HG03196 (cell line): ENCODE data around the gene PRAMEF17.
"Not testable (repeated sequence)": the region's sequence is repeated elsewhere in the genome, so short reads cannot be mapped to it uniquely, and the experiment has no call there.

Experiments used
- ATAC-seq: cut with Tn5 transposase; IDR thresholded peaks from one replicate; pipeline ENCODE4 v1.9.1; 2021; ENCODE audit not compliant: unreplicated experiment

PRAMEF17 gene, protein sequence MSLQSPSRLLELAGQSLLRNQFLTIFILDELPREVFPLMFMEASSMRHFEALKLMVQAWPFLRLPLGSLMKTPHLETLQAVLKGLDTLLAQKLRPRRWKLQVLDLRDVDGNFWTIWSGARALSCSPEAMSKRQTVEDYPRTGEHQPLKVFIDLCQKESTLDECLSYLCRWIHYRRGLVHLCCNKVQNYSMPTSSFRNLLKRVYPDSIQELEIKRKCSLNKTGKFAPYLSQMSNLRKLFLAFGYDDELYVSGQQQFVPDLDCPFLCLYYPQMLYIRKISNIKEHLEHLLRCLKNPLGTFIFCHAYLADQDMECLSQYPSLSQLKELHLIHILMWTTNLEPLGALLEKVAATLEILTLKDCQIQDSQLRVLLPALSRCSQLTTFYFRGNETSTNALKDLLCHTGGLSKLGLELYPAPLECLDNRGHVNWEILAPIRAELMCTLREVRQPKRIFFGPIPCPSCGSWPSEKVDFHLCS

DNA sequence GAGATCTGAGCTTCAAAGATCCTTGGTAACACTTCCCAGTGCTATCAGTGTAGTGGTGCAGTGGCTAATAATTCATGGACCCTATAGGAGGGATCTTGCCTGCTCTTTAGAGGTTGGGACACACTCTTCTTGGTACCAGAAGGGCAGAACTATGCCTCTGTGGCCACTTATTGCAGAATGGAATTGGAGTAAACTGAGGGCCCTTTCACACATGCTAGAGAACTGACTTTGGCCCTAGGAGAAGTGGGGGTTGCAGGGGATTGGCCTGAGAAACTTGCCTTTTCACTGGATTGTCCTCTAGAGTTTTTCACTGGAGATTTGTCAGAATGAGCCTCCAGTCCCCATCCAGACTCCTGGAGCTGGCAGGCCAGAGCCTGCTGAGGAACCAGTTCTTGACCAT is at the start of gene PRAMEF17:
TSS of gene PRAMEF17 (plus strand) at position 301 of the 400 bp plus-strand sequence. CDS start at position 327, 26 bp downstream.
- ATAC-seq = not testable (repeated sequence)

DNA sequence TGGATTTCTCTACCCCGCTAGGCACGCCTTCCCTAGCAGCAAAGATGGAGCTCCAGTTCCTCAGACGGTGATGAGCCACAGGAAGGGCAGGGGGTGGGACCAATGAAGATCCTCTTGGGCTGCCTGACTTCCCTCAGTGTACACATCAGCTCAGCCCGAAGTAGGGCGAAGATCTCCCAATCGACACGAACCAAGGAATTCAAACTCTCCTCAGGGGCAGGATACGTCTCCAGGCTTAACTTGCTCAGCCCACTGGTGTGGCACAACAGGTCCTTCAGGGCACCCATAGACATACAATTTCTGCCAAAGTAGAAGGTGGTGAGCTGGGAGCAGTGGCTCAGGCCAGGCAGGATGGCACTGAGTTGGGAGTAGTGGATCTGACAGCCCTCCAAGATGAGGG is 46.9 kb upstream of the PRAMEF17 start:
- not testable (repeated sequence) for ATAC-seq

DNA sequence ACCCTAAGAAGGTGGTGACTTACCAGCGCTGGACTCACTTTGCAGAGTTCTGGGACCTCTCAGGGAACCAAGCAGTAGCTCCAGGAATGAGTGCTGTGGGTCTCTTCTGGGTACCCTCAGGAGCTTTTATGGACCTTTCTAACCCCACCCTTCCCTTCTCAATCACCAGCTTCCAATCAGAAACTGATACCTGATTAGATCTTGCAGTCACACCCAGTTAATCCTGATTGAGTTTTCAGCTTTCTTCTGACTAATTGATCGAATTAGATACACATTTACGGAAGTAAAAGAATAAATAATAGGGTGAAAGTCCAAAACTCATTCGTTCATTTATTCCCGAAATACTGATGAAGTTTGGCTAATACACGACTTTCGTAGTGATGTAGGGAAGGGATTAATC is 42.4 kb upstream of the PRAMEF17 start, which contains the start of gene PRAMEF14:
TSS of gene PRAMEF14 (minus strand) at position 101 of the 400 bp plus-strand sequence. CDS start 1,820 bp downstream, outside the sequence.
- ATAC-seq = not testable (repeated sequence)

DNA sequence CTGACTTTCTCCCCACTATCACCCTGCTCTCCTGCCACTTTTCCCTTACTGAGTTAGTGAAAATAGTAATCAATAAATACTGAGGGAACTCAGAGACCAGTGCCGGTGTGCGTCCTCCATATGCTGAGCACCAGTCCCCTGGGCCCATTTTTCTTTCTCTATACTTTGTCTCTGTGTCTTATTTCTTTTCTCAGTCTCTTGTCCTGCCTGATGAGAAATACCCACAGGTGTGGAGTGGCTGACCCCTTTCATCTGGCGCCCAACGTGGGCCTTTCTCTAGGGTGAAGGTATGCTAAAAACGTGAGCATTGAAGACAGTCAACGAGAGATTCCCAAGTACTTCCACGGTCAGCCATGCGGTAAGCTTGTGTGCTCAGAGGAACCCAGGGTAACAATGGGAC is 36.0 kb upstream of the PRAMEF17 start:
- not testable (repeated sequence) for ATAC-seq

DNA sequence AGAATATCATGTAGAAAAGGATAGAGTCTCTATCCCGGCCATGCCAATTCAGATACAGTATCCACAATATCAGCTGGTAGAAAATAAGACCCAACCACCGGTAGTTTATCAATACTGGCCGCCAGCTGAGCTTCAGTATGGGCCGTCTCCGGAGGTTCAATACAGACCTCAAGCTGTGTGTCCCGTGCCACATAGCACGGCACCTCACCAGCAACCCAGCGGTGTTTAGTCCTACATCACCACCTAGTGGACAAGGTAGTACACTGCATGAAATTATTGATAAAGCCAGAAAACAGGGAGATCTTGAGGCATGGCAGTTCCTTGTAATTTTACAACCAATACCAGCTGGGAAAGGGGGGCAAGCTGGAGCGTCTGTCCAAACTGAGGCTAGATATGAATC is 35.0 kb upstream of the PRAMEF17 start:
- not testable (repeated sequence) for ATAC-seq

DNA sequence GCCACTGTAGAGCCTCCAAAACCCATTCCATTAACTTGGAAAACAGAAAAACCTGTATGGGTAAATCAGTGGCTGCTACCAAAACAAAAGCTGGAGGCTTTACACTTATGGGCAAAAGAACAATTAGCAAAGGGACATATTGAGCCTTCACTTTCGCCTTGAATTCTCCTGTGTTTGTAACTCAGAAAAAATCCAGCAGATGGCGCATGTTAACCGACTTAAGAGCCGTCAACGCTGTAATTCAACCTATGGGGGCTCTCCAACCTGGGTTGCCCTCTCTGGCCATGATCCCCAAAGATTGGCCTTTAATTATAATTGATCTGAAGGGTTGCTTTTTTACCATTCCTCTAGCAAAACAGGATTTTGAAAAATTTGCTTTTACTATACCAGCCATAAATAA is 32.7 kb upstream of the PRAMEF17 start:
- ATAC-seq = not testable (repeated sequence)

DNA sequence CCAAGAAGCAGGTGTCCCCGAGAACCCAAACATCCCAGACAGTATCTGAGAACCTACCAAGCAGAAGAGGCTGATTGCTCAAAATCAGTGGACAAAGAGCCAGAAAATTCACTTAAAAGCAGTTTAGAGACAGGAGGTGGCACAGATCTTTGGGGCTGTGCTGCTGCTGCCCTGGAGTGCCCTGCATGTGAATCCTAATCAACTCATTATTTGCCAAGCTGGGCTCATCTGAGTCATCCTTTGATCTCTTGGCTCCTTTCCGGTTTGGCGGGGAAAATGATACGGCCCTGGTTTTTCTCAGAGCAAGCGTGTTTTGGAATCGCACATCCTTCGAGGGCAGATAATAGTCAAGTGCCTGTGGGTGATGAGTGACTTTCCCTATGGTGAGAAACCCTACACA is 27.1 kb upstream of the PRAMEF17 start:
- not testable (repeated sequence) for ATAC-seq

DNA sequence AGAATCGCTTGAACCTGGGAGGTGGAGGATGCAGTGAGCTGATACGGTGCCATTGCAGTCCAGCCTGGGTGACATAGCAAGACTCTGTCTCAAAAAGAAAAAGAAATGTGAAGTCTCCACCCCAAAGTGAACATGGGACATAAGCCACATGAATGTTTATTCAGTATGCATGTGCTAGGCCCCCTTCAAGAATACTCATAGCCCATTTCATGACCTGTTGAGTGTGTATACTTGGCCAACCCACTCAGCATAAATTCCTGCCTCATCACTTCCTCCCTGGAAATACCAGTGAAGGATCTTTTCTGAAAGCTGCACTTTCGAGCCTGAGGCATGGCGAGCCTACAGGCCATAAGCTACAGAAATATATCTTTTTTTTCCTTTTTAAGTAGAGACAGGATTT is 24.5 kb upstream of the PRAMEF17 start:
- not testable (repeated sequence) for ATAC-seq

DNA sequence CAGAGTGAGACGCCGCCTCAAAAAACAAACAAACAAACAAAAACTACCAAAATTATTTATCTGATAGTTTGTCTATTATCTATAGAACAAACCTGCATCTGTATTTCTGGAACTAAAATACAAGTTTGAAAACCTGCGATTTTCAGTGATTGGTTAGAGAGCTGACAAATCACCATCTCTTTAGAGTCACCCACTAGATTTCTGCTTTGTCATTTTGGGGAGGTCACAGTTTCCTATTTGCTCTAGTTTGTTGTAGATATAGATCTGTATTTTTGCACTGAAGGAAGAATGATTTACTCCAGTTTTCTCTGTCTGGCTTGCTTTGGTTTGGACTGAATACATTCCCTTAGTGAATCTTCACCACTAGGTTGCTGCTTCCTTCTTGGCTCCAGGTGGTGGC is 22.9 kb upstream of the PRAMEF17 start:
- not testable (repeated sequence) for ATAC-seq

DNA sequence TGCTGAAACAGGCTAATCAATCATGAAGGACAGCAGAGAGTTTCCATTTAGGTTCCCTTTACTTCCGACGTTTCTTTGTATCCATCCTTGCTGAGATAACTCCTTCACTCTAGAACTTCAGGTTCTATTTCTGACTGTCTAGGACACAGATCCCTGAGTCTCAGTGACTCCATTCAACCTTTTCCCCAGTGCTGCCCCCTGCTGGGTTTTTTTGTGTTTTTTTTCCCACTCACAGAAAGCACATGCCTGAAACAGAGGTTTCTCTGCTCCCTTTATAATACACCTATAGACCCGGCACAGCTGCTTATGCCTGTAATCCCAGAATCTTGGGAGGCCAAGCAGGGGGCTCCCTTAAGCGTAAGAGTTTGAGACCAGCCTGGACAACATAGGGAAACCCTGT is 20.9 kb upstream of the PRAMEF17 start:
- not testable (repeated sequence) for ATAC-seq

DNA sequence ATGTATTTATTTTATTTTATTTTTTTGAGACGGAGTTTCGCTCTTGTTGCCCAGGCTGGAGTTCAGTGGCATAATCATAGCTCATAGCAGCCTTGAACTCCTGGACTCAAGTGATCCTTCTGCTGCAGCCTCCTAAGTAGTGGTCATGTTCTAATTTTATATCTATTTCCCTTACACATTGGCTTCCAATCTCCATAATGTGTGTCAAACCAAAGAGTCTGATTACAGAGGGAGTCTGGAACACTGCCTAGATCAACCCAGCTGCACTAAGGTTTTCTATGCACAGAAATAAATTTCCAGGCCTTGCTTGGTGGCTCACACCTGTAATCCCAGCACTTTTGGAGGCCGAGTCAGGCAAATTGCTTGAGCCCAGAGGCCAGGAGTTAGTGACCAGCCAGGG is 10.4 kb upstream of the PRAMEF17 start:
- ATAC-seq = not testable (repeated sequence)

DNA sequence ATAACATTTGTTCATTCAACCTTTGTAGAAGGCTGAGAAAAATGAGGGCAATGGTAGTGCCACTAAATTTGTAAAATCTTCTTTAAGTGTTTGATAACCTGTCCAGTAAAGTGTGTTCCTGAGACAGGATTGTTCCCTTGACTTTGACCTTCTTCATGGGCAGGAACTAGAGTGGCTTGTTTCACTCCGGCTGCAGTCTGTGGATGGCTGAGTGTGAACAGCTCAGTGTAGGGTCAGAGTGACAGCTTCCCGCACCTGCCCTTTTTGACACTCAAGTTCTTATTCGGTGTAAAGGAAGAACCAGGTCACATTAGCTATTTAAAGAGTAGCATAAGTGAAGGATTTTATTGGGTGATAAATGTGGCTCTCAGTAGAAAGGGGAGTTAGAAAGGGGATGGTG is 9.1 kb upstream of the PRAMEF17 start:
- not testable (repeated sequence) for ATAC-seq

DNA sequence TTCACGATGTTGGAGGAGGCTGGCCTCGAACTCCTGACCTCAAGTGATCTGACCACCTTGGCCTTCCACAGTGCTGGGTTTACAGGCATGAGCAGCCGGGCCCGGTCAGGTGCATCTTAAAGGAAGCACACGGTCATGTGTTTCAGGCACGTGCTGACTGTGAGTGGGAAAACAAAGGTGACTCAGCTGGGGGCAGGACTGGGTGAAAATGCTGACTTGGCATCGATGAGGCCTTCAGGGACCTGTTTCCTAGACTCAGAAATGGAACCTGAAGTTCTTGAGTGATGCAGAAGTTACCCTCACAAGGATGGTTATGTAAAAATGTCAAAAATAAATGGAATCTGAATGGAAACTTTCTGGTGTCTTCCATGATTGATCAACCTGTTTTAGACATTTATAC is 3.6 kb downstream of the PRAMEF17 start:
- not testable (repeated sequence) for ATAC-seq

DNA sequence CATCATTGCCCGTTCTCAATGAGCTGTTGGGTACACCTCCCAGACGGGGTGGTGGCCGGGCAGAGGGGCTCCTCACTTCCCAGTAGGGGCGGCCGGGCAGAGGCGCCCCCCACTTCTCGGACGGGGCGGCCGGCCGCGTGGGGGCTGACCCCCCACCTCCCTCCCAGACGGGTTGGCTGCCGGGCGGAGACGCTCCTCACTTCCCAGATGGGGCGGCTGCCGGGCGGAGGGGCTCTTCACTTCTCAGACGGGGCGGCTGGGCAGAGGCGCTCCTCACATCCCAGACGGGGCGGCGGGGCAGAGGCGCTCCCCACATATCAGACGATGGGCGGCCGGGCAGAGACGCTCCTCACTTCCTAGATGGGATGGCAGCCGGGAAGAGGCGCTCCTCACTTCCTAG is 5.3 kb downstream of the PRAMEF17 start:
- not testable (repeated sequence) for ATAC-seq

DNA sequence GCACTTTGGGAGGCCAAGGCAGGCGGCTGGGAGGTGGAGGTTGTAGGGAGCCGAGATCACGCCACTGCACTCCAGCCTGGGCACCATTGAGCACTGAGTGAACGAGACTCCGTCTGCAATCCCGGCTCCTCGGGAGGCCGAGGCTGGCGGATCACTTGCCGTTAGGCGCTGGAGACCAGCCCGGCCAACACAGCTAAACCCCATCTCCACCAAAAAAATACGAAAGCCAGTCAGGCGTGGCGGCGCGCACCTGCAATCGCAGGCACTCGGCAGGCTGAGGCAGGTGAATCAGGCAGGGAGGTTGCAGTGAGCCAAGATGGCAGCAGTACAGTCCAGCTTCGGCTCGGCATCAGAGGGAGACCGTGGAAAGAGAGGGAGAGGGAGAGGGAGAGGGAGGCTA is 5.9 kb downstream of the PRAMEF17 start:
- ATAC-seq = not testable (repeated sequence)

DNA sequence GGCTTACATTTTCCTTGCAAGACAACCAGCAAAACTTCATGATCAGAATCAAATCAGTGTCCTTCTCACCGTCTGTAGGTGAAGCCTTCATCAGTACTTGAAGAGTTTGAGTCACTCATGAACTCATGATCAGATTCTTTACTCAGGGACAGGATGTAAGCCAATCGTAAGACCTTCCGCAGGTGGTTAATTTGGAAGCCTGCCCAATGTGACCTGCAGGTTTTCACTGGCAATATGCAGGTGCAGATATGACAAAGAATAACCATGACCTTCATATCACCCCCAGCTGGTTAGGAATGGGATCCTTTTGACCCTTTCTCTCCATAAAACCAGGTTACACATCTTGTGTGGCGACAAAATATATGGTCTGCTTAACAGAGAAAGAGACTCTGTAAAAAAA is 18.4 kb downstream of the PRAMEF17 start:
- no peak for ATAC-seq

DNA sequence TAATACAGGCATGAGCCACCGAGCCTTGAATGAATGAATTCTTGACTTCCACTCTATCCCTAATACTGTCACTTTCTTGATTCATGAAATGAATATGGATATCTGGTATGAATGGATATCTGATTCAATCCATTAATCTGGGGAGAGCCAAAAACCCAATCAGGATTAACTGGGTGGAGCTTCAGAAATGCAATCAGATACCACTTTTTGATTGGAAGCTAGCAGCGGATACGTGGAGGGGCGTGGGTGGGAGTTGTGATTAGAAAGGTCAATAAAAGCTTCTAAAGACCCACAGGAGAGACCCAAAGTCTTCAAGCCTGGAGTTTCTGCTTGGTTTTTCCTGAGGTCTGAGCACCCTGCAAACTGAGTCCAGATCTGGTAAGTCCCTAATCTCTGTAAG is 20.7 kb downstream of the PRAMEF17 start, which contains the start of gene PRAMEF20:
TSS of gene PRAMEF20 (plus strand) at position 301 of the 400 bp plus-strand sequence. CDS start 5,905 bp downstream, outside the sequence.
- ATAC-seq = not testable (repeated sequence)

DNA sequence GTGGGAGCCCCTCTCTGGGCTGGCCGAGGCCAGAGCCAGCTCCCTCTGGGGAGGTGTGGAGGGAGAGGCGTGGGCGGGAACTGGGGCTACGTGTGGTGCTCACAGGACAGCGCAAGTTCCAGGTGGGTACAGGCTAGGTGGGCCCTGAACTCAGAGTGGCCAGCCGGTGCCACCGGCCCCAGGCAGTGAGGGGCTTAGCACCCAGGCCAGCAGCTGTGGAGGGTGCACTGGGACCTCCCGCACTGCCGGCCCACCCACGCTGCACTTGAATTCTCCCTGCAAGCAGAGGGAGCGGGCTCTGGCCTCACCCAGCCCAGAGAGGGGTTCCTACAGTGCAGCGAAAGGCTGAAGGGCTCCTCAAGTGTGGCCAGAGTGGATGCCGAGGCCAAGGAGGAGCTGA is 41.1 kb downstream of the PRAMEF17 start:
- no peak for ATAC-seq

DNA sequence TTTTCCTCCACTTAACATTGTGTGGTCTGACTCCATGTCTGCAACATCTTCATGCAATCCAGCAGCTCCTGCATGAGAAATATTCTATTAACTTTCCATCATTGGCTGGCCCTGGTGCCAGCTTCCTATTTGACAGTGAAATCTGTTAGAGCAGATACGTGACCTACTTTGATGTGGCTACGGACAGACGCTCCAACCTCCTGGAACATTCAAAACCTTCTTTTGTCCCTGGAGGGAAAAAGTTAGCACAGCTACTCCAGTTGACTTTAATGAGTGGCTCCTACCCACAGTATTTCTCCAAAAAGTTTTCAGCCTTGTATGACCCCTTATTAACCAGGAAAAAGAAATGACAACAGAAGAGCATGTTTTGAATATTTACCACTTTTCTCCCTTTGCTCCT is 42.8 kb downstream of the PRAMEF17 start:
- ATAC-seq = no peak

DNA sequence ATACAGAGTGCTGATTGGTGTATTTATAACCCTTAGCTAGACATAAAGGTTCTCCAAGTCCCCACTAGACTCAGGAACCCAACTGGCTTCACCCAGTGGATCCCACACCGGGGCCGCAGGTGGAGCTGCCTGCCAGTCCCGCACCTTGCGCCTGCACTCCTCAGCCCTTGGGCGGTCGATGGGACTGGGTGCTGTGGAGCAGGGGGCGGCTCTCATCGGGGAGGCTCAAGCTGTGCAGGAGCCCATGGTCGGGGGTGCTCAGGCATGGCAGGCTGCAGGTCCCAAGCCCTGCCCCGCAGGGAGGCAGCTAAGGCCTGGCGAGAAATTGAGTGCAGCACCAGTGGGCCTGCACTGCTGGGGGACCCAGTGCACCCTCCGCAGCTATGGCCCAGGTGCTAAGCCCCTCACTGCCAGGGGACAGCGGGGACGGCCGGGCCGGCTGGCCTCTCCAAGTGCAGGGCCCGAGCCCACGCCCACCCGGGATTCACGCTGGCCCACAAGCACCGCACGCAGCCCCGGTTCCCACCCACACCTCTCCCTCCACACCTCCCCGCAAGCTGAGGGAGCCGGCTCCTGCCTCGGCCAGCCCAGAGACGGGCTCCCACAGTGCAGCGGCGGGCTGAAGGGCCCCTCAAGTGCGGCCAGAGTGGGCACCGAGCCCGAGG is 44.4 kb downstream of the PRAMEF17 start:
- ATAC-seq = not testable (repeated sequence)

DNA sequence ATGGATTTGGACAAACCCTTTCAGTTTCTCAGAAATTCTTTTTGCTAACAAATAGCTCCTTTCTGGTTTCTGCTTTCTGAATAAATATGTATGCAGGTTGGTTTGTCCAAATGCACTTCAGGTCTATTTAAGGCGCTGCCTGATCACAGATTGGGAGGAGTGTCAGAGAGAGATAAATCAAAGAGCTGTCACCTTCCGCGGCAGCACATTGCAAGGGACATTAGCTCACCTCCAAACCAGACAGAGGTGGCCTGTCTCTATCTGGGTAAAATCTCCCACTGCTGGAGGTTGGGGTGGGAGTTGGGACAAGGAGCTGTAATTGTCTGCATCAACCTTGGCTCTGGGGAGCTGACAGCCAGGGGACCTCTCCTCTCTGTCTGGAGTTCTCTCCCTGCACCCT is 46.0 kb downstream of the PRAMEF17 start:
- ATAC-seq = no peak
